T-helper 2 cell treated with Interferon-gamma antibody and Interleukin-4, amounts not matched to agents 100 ng/mL and 5 ng/mL, for 36 hours (primary cell): ENCODE data around the gene ALOX15. TPM values are rescaled to one million over a fixed set of nuclear protein-coding genes. Genes with fewer than 3 reads are reported as not detected.
"Not testable (repeated sequence)": the region's sequence is repeated elsewhere in the genome, so short reads cannot be mapped to it uniquely, and the experiment has no call there.

ENCODE experiments used
- intact Hi-C: fragments of 100-400 bp; cut with micrococcal nuclease; formaldehyde crosslinking; loops from one replicate; pipeline ENCODE4 v1.15.1; 2023
- total RNA-seq: library from RNA; stranded (reverse); gene quantifications from 2 replicates; pipeline ENCODE4 v1.2.3, GENCODE V29; 2022

ALOX15 gene
- total RNA-seq, 1 donor from 2014 or later, result not detected

DNA sequence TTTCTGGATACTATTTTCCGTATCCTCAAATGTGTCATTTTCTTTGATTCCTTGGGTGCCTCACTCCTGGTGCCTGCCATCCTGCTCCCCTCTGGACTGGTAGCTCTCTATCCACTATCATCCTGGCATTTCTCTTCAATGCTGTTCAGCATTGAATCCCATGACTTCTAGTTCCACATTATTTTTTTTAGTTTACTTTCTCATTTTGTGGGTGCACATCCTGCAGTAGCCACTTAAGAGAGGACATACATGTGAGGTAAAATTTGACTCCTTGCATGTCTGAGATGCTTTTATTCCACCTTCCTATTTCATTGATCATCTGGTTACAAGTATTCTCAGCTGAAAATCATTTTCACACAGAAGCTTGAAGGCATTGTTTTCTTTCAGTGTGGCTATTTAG lies 19.1 kb downstream of the ALOX15 start:
- intact Hi-C loops, result no loop called here

DNA sequence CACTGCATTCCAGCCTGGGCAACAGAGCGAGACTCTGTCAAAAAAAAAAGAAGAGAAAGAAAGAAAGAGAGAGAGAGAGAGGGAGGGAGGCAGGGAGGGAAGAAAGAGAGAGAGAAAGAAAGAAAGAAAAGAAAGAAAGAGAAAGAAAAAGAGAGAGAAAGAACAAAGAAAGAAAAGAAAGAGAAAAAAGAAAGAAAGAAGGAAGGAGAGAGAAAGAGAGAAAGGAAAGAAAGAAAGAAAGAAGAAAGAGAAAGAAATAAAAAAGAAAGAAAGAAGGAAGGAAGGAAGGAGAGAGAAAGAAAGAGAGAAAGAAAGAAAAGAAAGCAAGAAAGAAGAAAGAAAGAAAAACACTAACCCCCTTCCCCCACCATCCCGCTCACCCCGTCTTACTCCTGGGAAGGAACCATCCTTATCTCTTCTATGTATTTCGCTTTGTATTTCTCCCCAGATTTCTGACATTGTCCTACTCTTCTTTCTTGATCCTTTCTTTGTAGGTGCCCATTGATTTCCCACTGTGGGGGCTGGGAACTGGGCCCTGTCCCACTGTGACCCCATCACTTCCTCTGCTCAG lies 20.9 kb downstream of the ALOX15 start:
- intact Hi-C loops, result no loop called here

DNA sequence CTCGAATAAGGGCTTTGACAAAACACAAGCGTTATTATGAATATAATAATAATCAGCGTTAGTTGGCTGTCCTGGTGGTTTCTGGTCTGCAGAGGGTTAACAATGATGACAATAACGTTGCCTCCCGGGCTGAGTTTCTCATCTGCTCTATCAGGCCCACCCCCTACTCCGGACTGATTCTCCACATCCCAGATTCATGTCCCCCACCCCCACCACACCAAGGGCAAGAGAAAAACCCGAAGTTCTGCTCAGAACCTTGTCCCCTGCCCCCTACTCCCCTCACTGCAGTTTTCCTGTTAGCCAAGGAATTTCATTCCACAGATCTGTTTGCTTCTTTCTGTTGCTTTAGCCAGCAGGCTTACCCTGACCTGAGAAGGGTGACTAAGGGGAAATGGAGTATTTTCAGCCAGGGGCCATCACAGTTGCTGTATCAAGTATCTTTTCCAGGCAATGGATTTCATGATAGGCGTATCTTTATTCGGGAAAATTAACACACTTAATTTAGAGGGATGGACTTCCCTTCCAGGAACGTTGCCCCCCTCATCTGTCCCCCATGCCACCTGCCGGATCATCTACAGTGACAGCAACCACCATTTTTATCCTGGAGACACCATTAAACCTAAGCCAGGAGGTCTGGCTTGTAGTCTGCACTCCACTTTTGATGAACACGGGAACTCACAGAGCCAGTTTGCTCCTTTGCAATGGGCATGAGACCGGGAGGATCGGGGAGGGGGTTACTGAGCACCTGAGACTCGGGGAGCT lies 23.7 kb downstream of the ALOX15 start:
- intact Hi-C loops, result no loop called here

DNA sequence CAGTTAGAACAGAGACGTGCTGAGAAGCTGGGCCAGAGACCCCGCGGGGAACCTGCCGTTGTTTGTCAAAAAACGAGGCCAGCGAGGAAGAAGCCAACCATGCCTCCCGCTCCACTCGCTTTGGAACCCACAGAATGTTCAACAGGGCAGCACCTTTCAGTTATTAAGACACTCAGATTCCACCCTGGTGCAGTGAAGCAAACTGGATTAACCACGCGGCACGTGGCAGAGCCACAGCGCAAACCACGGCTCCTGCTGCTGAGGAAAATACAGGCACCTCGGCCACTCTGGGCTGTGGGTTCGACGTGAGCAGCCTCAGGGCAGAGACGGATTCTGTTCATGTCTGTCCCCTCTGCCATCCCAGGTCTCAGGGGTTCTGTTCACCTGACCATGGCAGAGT lies 24.4 kb downstream of the ALOX15 start:
- intact Hi-C loops, result no loop called here

DNA sequence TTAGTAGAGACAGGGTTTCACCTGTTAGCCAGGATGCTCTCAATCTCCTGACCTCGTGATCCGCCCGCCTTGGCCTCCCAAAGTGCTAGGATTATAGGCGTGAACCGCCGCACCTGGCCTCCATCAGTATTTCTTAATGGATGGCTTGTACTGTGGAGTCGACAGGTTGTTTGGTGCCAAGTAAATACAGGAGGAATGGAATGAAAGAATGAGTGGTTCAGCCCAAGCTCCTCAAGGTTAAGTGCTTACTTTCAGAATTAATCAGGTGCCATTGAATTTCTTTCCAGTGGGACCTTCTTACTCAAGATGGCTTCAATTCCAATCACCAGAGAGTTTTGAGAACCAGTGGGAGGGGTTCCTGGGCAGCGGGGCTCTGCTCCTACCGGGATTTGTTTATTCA lies 25.0 kb downstream of the ALOX15 start:
- intact Hi-C loops, result no loop called here

DNA sequence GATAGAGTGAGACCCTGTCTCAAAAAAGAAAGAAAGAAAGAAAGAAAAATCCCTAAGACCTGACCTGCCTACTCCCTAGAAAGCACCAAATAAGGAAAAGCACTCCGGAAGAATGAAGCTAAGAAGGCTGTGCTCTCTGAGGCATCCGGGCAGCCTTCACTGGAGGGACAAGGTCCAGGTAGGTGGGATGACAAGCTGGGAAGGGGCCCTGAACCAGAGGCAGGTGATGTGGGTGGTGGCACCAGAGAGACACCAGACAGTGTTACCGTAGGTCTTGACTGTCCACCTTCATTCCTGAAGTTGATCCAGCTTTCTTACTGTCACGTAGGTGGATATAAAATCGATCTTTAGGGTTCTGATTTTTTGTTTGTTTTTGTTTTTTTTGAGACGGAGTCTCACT lies 30.8 kb downstream of the ALOX15 start:
- intact Hi-C loops, result no loop called here

DNA sequence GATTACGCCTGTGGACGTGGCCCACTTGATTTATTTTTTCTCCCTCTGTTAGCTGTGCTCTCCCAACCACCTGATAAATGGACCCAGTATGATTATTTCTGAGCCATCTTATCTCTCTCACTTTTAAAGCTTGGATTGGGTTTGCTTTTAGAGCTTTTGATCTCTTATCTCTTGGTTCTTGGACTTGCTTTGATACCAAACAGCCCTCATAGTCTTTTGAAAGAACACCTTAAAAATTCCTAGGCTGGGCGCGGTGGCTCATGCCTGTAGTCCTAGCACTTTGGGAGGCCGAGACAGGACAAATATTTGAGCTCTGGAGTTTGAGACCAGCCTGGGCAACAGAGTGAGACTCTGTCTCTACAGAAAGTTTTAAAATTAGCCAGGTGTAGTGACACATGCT lies 31.3 kb downstream of the ALOX15 start:
- intact Hi-C loops, result no loop called here

DNA sequence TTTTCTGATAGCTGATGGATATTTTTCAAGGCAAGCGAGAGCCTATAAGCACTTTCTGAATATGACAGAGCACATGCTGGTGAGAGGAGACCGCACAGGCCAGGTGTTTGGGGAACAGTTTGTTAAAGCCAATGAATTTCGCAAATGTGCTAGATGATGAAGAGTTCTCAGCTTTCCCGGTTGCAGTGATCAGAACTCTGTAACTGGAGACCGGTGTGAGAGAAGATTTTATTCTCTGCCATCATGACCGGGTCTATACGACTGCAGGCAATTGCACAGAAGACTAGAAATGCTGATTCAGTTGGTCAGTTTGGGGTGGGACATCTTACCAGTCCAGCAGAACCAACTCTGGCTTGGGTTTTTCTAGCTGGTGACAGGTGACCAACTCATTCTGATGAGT lies 31.7 kb downstream of the ALOX15 start:
- intact Hi-C loops, result no loop called here

DNA sequence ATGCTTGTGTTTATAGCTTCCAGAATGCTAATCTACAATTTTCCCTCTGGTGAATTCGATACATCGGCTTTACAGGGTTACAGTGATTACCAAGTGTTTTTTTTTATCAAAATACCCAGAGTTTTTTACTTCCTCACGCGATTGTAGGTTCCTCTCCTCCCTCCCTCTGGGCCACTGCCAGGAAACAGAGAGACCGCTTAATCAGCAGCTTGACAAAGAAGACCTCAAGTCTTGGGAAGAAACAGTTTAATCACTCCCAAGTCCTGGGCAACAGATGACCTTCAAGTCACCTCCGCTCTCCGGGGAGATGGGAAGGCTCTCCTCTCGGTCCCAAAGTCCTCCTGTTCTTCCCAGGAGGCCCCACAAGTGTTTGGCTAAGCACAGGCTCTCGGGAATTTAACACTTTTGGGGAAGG lies 33.7 kb downstream of the ALOX15 start:
- intact Hi-C loops, result no loop called here

DNA sequence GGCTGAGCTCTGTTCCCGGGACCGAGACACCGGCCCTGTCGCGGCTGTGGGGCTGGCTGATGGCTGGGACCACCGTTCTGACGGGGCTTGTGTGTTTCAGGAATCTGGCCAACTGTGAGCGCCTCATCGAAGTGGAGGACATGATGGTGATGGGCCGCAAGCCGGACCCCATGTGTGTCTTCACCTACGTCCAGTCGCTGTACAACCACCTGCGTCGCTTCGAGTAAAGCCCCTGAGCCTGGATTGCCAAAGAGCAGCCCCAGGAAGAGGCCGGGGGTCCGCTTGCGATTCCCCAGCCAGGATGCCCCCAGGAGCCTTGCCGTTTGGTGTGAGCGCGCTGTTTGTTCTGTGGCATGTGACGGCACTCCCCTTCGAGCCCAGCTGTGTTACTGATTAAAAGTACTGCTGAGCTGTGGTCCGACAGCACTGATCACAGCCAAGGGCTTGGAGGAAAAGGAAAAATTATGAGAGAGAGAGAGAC lies 34.2 kb downstream of the ALOX15 start:
- intact Hi-C loops, result no loop called here

DNA sequence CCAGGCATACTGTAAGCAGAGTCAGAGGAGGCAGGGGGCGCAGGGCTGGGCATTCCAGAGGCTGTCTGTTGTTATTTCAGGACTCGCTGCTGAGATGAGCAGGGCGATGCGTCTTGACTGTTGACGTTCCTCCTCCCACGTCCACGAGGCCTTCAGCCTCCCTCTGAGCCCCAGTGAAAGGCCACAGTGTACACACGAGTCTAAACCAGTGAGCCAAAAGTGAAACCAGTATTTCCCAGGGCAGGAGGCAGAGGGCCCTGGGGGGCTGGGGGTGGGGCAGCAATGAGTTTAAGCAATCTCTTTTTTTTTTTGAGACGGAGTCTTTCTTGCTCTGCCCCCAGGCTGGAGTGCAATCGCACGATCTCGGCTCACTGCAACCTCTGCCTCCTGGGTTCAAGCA lies 35.7 kb downstream of the ALOX15 start:
- intact Hi-C loops, result no loop called here

DNA sequence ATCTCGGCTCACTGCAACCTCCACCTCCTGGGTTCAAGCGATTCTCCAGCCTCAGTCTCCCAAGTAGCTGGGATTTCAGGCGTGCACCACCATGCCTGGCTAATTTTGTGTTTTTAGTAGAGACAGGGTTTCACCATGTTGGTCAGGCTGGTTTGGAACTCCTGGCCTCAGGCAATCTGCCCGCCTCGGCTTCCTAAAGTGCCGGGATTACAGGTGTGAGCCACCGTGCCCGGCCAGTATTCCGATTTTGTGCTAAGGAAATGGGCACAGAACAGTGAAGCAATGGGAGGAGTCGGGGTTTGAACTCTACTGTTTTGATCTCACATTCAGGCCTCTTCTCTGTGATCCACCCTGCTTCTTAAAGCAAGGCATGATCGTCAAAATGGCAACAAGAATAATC lies 36.7 kb downstream of the ALOX15 start:
- intact Hi-C loops, result not testable (repeated sequence)

DNA sequence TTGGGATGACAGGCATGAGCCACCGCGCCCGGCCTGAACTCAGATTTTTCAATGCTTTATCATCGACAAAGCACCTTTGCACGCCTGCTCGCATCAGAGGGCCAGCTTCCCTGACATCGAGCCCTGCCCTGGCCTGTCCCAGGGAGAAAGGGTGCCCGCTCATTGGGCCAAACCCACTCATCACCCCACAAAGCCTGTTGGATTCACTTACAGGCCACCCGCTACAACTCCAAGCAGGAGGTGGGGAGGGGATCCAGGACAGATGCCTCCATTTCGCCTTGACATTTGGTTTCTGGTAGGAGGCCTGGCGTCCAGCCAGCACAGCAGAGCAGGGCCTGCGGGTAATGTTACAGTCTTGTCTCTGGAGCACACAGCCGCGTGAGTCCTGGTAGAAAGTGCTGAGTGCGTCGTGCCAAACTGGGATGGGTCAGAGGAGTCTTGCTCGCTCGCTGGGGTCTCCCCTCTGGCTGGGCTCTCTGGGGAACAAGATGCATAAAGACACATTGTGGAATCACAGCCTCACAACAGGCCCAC lies 37.3 kb downstream of the ALOX15 start:
- intact Hi-C loops, result no loop called here

DNA sequence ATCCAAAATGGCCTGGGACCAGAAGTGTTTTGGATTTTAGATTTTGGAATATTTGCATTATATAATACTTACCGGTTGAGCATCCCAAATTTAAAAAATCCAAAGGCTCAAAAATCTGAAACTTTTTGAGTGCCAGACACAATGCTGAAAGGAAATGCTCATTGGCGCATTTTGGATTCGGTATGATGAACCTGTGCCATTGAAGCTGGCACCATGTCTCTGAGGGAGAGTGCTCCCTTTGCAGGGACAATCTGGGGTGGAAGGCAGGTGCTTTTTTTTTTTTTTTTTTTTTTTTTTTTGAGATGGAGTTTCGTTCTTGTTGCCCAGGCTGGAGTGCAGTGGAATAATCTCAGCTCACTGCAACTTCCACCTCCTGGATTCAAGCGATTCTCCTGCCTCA lies 39.4 kb downstream of the ALOX15 start:
- intact Hi-C loops, result no loop called here

DNA sequence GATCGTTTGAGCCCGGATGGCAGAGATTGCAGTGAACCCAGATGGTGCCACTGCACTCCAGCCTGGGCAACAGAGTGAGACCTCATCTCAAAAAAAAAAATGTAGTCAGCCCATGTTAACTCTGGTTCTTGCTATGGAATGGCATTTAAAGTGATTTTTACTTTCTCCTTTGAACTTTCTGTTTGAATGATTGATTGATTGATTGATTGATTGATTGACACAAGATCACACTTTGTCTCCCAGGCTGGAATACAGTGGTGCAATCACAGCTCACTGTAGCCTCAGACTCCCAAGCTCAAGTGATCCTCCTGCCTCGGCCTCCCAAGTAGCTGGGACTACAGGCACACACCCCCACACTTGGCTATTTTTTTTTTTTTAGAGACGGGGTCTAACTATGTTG lies 40.2 kb downstream of the ALOX15 start:
- intact Hi-C loops, result no loop called here

DNA sequence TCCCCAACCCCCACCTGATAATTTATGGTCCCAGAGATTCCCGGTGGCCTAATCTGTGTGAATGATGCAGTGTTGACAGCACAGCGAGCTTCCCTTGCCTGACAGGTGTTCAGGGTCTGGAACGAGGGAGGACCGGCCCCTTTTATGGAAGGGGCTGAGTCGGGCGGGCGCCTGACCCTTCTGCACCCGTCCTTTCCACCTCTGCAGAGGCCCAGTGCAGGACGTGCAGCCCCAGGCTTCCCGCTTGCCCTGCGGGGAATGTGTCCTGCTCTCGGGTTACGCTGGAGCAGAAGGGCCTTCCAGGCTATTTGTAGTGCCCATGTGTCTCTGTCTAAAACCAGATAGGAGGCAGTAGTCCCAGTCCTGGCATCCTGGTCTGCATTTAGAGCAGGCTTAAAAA lies 40.9 kb downstream of the ALOX15 start:
- intact Hi-C loops, result no loop called here

DNA sequence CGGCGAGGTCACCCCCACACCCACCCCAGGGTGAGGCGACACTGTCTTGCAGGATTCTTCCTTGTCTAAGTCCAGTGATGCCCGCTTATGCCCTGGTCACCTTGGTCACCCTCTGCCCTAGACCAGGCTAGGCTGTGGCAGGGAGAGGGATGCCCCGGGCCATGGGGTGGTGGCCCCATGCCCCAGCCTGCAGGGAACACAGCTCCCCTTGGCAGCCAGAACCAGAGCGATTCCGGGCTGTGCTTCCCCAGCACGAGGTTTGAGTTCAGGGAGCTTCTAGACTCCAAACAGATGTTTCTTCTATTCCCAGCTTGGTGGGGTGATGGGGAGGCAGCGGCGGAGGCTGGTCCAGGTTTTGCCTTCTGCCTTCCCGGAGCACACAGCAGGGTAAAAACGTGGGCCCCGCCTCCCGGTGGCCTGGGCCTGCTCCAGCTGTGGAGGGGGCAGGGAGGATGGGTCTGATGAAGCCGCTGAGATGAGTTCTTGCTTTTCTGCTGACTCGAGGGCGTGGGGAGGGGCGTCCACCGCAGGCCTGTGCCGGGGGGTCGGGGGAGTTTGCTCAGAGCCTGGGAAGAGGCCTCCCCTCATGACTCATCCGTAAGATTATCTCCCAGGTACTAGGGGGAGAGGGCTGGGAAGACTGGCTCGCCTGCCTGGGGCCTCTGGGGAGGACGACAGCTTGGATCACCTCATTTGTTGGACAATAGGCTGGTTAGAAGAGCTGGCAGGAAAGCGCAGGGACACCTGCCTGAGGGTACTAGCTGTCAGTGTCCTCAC lies 41.8 kb downstream of the ALOX15 start:
- intact Hi-C loops, result no loop called here

DNA sequence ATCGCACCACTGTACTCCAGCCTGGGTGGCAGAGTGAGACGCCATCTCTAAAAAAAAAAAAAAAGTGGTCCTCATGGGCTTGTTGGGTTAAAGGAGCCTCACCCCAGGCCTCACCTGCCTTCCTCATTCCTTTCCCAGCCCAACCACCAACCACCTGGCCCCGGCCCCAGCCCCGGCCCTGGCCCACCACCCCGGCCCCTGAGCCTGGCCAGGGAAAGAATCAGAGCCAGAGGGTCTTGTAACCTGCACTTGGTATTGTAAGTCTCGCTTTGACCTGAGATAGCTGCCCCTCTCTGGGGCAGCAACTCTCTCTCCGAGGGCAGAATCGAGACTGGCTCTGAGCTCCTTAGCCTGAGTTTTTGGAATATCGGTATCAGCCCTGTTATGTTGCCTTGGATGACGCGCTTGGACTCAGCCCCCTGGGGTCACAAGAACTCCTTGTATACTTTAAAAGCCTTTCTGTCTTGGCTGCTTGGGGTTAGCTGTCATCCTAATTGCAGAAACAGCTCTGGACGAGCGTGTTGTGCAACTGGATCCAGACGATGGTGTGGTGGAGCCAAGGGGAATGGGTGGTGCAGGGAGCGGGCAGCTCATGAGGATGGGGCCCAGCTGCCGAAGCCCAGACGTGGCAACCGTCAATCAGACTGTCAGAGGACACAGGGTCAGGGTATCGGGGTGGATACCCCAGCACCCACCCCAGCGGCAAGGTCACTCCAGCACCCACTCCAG lies 42.5 kb downstream of the ALOX15 start:
- intact Hi-C loops, result no loop called here

DNA sequence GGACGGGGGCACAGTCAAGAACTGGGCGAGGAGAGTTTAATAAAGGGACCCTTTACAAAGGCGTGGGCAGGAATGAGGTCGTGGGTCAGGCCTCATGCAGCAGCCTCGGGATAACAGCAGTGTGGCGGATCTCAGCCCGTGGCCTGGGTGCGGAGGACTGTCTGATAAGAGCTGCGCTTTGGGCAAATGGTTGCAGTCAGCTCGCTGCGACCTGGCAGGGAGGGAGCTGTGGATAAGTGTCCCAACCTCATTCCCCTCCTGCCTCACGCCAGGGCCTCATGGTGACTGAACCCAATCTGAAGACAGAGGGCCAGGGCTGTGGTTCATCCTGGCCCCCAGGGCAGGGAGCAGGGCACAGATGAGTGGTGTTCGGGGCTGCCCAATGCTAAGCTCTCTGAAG lies 43.5 kb downstream of the ALOX15 start:
- intact Hi-C loops, result no loop called here

DNA sequence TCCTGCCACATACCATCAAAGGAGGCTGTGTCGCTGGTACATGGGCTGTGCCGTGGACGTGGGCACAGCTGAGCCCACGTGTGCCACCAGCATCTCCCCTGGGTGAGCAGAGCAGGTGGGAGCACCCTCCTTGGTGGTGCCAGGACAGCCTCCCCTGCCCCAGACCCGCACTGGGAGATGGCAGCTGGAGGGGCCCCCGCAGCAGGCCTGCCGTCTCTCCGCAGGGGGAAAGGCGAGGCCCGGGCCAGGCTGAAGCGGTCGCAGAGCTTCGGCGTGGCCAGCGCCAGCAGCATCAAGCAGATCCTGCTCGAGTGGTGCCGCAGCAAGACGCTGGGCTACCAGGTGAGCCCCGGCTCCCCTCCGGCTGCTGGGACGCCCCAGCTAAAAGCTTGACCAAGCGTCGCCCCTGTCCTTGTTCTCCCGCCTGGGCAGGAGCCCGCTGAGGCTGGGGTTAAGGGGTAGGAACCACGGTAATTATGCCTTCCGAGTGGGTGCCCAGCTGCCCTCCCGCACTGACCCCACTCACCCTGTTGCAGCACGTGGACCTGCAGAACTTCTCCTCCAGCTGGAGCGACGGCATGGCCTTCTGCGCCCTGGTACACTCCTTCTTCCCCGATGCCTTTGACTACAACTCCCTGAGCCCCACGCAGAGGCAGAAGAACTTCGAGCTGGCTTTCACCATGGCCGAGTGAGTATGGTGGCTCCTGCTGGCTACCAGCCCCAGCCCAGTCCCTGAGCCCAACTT lies 44.7 kb downstream of the ALOX15 start:
- intact Hi-C loops, result no loop called here
